GM18526 (cell line): Measurements from ENCODE around the gene SUMO3.

Experiments
- POLR2A ChIP-seq: IDR thresholded peaks from 3 replicates; pipeline ENCODE4 v1.6.1; 2011; ENCODE audit not compliant: insufficient read length; ENCODE audit errors: extremely low read depth

The SUMO3 gene

GRCh38 chr21:44766014-44766817, 51.6 kb downstream of the SUMO3 start:
- TF ChIP-seq POLR2A = no peak

- no peak for TF ChIP-seq POLR2A
Measured at GRCh38 chr21:44765231-44766013, 52.4 kb downstream of the SUMO3 start.

- no peak for TF ChIP-seq POLR2A
Measured at GRCh38 chr21:44764319-44765230, 53.3 kb downstream of the SUMO3 start.

GRCh38 chr21:44763451-44764318, 54.2 kb downstream of the SUMO3 start:
- TF ChIP-seq POLR2A = no peak

GRCh38 chr21:44763050-44763378, 54.8 kb downstream of the SUMO3 start:
- no peak for TF ChIP-seq POLR2A

- TF ChIP-seq POLR2A = no peak
Measured at GRCh38 chr21:44762221-44763049, 55.4 kb downstream of the SUMO3 start.

- no peak for TF ChIP-seq POLR2A
Measured at GRCh38 chr21:44761747-44762208, 56.1 kb downstream of the SUMO3 start.

- TF ChIP-seq POLR2A = no peak
Measured at GRCh38 chr21:44761011-44761729, 56.7 kb downstream of the SUMO3 start.

GRCh38 chr21:44760376-44760775, 57.5 kb downstream of the SUMO3 start:
- TF ChIP-seq POLR2A = no peak

- no peak for TF ChIP-seq POLR2A
Measured at GRCh38 chr21:44759628-44760285, 58.1 kb downstream of the SUMO3 start.

- no peak for TF ChIP-seq POLR2A
Measured at GRCh38 chr21:44758781-44759627, 58.9 kb downstream of the SUMO3 start.
